HG03460 (cell line): ENCODE data around the gene CTXN1.

ENCODE experiments used
- ATAC-seq: cut with Tn5 transposase; IDR thresholded peaks from one replicate; pipeline ENCODE4 v1.9.1; 2021; ENCODE audit not compliant: unreplicated experiment

CTXN1 gene

GRCh38 chr19:7915250-7916102 lies 10.5 kb downstream of the CTXN1 start:
- ATAC-seq = no peak

GRCh38 chr19:7914598-7915045 lies 11.3 kb downstream of the CTXN1 start, which contains the start of gene TGFBR3L:
TSS of gene TGFBR3L (plus strand) at chr19:7914830.
- no peak for ATAC-seq

GRCh38 chr19:7914099-7914498 lies 11.8 kb downstream of the CTXN1 start:
- no peak for ATAC-seq

- ATAC-seq = no peak
Observed at GRCh38 chr19:7913652-7914051, 12.3 kb downstream of the CTXN1 start.

GRCh38 chr19:7912697-7913564 lies 13.0 kb downstream of the CTXN1 start:
- ATAC-seq = no peak

GRCh38 chr19:7912144-7912696 lies 13.7 kb downstream of the CTXN1 start:
- no peak for ATAC-seq

GRCh38 chr19:7911508-7912143 lies 14.3 kb downstream of the CTXN1 start:
- no peak for ATAC-seq

GRCh38 chr19:7910321-7911161 lies 15.4 kb downstream of the CTXN1 start:
- ATAC-seq = no peak

GRCh38 chr19:7909471-7910067 lies 16.4 kb downstream of the CTXN1 start:
- no peak for ATAC-seq

- ATAC-seq = no peak
Observed at GRCh38 chr19:7908742-7909461, 17.0 kb downstream of the CTXN1 start.

- ATAC-seq = no peak
Observed at GRCh38 chr19:7908078-7908699, 17.7 kb downstream of the CTXN1 start.

GRCh38 chr19:7907544-7907943 lies 18.4 kb downstream of the CTXN1 start:
- ATAC-seq = no peak

GRCh38 chr19:7907122-7907521 lies 18.8 kb downstream of the CTXN1 start:
- ATAC-seq = no peak

GRCh38 chr19:7905859-7906258 lies 20.1 kb downstream of the CTXN1 start:
- ATAC-seq = no peak

- ATAC-seq = no peak
Observed at GRCh38 chr19:7905268-7905667, 20.7 kb downstream of the CTXN1 start.

GRCh38 chr19:7904074-7905020 lies 21.6 kb downstream of the CTXN1 start:
- ATAC-seq = peak; percentile 23

GRCh38 chr19:7903244-7904073 lies 22.5 kb downstream of the CTXN1 start, which contains the start of gene MAP2K7:
TSS of gene MAP2K7 (plus strand) at chr19:7903877. CDS start at chr19:7903945, 68 bp downstream.
- peak; percentile 72 for ATAC-seq
